ENCODE measurements around the gene SLC26A8.

DNA sequence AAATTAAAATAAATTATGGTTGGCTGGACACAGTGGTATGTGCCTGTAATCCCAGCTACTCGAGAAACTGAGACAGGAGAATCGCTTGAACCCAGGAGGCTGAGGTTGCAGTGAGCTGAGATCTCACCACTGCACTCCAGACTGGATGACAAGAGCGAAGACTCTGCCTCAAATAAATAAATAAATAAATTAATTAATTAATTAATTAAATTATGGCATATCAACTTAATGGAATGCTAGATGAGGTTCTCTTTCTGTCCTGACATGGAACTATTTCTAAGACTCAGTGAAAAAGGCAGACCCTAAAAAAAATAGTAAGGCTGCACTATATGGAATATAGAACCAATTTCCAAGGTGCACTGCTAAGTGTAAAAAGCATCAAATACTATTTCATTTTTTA lies 108.4 kb downstream of the SLC26A8 start:
- TF ChIP-seq CTCF (IDR thresholded peaks at IDR 0.05 in 2 of 3, conservative IDR thresholded peaks at IDR 0.05 in 1 of 3; ENCODE audit: borderline replicate concordance in 1 of 3, insufficient read depth in 1 of 3, low read depth in 2 of 3, low read length in 2 of 3) (no peak), RAD21 (IDR thresholded peaks at IDR 0.05; ENCODE audit: low read depth) (no peak), SIN3A (IDR thresholded peaks at IDR 0.05; ENCODE audit: low read depth) (no peak), YY1 (IDR thresholded peaks at IDR 0.05; ENCODE audit: extremely low read depth, insufficient replicate concordance, low read depth, low read length) (no peak), EZH2 (IDR thresholded peaks at IDR 0.05) (no peak), POLR2A (IDR thresholded peaks at IDR 0.05; ENCODE audit: borderline replicate concordance, extremely low read depth, insufficient read depth, insufficient read length) (no peak), POLR2AphosphoS5 (IDR thresholded peaks at IDR 0.05; ENCODE audit: low read depth, low read length) (no peak), ZFX (IDR thresholded peaks at IDR 0.05) (no peak), CEBPB (IDR thresholded peaks at IDR 0.05; ENCODE audit: low read depth) (no peak), CBX3 (IDR thresholded peaks at IDR 0.05; ENCODE audit: low read depth) (no peak)
- TF ChIP-seq, protein P1, sequence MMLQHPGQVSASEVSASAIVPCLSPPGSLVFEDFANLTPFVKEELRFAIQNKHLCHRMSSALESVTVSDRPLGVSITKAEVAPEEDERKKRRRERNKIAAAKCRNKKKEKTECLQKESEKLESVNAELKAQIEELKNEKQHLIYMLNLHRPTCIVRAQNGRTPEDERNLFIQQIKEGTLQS (IDR thresholded peaks at IDR 0.05) = no peak
- TF ChIP-seq, protein P2, sequence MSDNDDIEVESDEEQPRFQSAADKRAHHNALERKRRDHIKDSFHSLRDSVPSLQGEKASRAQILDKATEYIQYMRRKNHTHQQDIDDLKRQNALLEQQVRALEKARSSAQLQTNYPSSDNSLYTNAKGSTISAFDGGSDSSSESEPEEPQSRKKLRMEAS (IDR thresholded peaks at IDR 0.05) = no peak
- TF ChIP-seq, protein P3, sequence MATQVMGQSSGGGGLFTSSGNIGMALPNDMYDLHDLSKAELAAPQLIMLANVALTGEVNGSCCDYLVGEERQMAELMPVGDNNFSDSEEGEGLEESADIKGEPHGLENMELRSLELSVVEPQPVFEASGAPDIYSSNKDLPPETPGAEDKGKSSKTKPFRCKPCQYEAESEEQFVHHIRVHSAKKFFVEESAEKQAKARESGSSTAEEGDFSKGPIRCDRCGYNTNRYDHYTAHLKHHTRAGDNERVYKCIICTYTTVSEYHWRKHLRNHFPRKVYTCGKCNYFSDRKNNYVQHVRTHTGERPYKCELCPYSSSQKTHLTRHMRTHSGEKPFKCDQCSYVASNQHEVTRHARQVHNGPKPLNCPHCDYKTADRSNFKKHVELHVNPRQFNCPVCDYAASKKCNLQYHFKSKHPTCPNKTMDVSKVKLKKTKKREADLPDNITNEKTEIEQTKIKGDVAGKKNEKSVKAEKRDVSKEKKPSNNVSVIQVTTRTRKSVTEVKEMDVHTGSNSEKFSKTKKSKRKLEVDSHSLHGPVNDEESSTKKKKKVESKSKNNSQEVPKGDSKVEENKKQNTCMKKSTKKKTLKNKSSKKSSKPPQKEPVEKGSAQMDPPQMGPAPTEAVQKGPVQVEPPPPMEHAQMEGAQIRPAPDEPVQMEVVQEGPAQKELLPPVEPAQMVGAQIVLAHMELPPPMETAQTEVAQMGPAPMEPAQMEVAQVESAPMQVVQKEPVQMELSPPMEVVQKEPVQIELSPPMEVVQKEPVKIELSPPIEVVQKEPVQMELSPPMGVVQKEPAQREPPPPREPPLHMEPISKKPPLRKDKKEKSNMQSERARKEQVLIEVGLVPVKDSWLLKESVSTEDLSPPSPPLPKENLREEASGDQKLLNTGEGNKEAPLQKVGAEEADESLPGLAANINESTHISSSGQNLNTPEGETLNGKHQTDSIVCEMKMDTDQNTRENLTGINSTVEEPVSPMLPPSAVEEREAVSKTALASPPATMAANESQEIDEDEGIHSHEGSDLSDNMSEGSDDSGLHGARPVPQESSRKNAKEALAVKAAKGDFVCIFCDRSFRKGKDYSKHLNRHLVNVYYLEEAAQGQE (IDR thresholded peaks at IDR 0.05; ENCODE audit: low read depth) = no peak

All from HCT116 (cell line).